Measurements from ENCODE around the gene HAUS1.

GRCh38 chr18:46134920-46135675 lies 30.9 kb downstream of the HAUS1 start:
- no peak for TF ChIP-seq CTCF (IDR thresholded peaks at IDR 0.05)
- no peak for TF ChIP-seq POLR2AphosphoS5 (IDR thresholded peaks at IDR 0.05)
